Gastrocnemius medialis (tissue), 4 donors: ENCODE results near the gene ADAM22.

Experiments used
- CTCF ChIP-seq, 5 experiments: fragments of 450-650 bp in 3 of 5; fragments of 200-600 bp in 2 of 5; sonication (generic) in 2 of 5; IDR thresholded peaks in 4 of 5; conservative IDR thresholded peaks in 1 of 5; 1 replicate in 4 of 5; 2 replicates in 1 of 5; pipeline ENCODE4 v1.5.1; 2016 to 2019; ENCODE audit warnings: antibody characterized with exemption in 5 of 5, mild to moderate bottlenecking in 3 of 5, moderate library complexity in 3 of 5
- POLR2A ChIP-seq, 2 donors: fragments of 450-650 bp; IDR thresholded peaks; one replicate each; pipeline ENCODE4 v1.6.1; 2017; ENCODE audit warnings: antibody characterized with exemption in 2 of 2, mild to moderate bottlenecking in 2 of 2, moderate library complexity in 2 of 2

GRCh38 chr7:88105231-88105630, 171.2 kb downstream of the ADAM22 start:
- TF ChIP-seq CTCF (IDR thresholded peaks at IDR 0.05 in 4 of 5, conservative IDR thresholded peaks at IDR 0.05 in 1 of 5) (no peak), POLR2A (IDR thresholded peaks at IDR 0.05) (no peak)
